ENCODE data around the gene ZNF189. TPM values are rescaled to one million over a fixed set of nuclear protein-coding genes. Genes with fewer than 3 reads are reported as not detected.
A peak's percentile ranks its signal among the peaks of the same experiment; 100 is the strongest.

Gene ZNF189
- total RNA-seq, 4 donors from 2014 or later: 9.7 to 42.8 (median 12.2) TPM

GRCh38 chr9:101445353-101446029 lies 46.8 kb downstream of the ZNF189 start:
- H3K27me3 ChIP-seq: no peaks in the 10 kb centered on the region
- H3K4me3 ChIP-seq: no peak overlapping the region
- no peaks in the 10 kb centered on the region for H3K36me3 ChIP-seq
- ATAC-seq: no peak
- in situ Hi-C loops (cut with MboI; ENCODE audit: low sequenced_read_pairs in 4 of 4): no loop called here
- no peak overlapping the region for H3K27ac ChIP-seq
- peaks cover 0 to 6% of the 10 kb centered on the region in 2 donors for H3K4me1 ChIP-seq
- no peaks in the 10 kb centered on the region for H3K9me3 ChIP-seq
- intact Hi-C loops (cut with DNase I; ENCODE audit: low total_unique reads): no loop called here
- DNase-seq: no peak
- TF ChIP-seq POLR2A (IDR thresholded peaks at IDR 0.05): no peak
- no peak for TF ChIP-seq CTCF (IDR thresholded peaks at IDR 0.05 in 4 of 5, conservative IDR thresholded peaks at IDR 0.05 in 1 of 5)

GRCh38 chr9:101446732-101447131 lies 48.1 kb downstream of the ZNF189 start:
- Histone ChIP-seq H3K36me3 (no peaks in the 10 kb centered on the region), H3K4me1 (peaks cover 0 to 6% of the 10 kb centered on the region in 2 donors), H3K4me3 (no peak overlapping the region), H3K27ac (no peak overlapping the region), H3K27me3 (no peaks in the 10 kb centered on the region), H3K9me3 (no peaks in the 10 kb centered on the region)
- ATAC-seq (no peak), DNase-seq (no peak)
- intact Hi-C loops (cut with DNase I; ENCODE audit: low total_unique reads) (no loop called here), in situ Hi-C loops (cut with MboI; ENCODE audit: low sequenced_read_pairs in 4 of 4) (no loop called here)
- TF ChIP-seq CTCF (IDR thresholded peaks at IDR 0.05 in 4 of 5, conservative IDR thresholded peaks at IDR 0.05 in 1 of 5): no peak
- no peak for TF ChIP-seq POLR2A (IDR thresholded peaks at IDR 0.05)

GRCh38 chr9:101448680-101449070 lies 50.0 kb downstream of the ZNF189 start:
- intact Hi-C loops (cut with DNase I; ENCODE audit: low total_unique reads): loop anchor here (1.0 to 2.0 kb wide), 2 partner anchors 48 to 85 kb away; partner anchors contain the start of gene RNF20
- ATAC-seq (no peak), DNase-seq (no peak)
- H3K27me3 ChIP-seq: no peaks in the 10 kb centered on the region
- H3K4me3 ChIP-seq: peak overlapping the region; percentile 58 to 79 (median 74)
- H3K9me3 ChIP-seq: no peaks in the 10 kb centered on the region
- H3K36me3 ChIP-seq: no peaks in the 10 kb centered on the region
- peak overlapping the region in 3 of 4 donors; percentile 73 to 80 (median 74) for H3K27ac ChIP-seq
- in situ Hi-C loops (cut with MboI; ENCODE audit: low sequenced_read_pairs in 4 of 4): no loop called here
- peaks cover 0 to 3% of the 10 kb centered on the region in 2 donors for H3K4me1 ChIP-seq
- TF ChIP-seq CTCF (IDR thresholded peaks at IDR 0.05 in 4 of 5, conservative IDR thresholded peaks at IDR 0.05 in 1 of 5) (no peak), POLR2A (IDR thresholded peaks at IDR 0.05) (no peak)

GRCh38 chr9:101449071-101449721 lies 50.5 kb downstream of the ZNF189 start:
- intact Hi-C loops (cut with DNase I; ENCODE audit: low total_unique reads) (loop anchor here (1.0 to 2.0 kb wide), 2 partner anchors 48 to 84 kb away; partner anchors contain the start of gene RNF20), in situ Hi-C loops (cut with MboI; ENCODE audit: low sequenced_read_pairs in 4 of 4) (no loop called here)
- Histone ChIP-seq H3K9me3 (no peaks in the 10 kb centered on the region), H3K27ac (peak overlapping the region; percentile 37 to 80 (median 74)), H3K27me3 (no peaks in the 10 kb centered on the region), H3K4me3 (peak overlapping the region; percentile 58 to 79 (median 74)), H3K4me1 (no peaks in the 10 kb centered on the region), H3K36me3 (no peaks in the 10 kb centered on the region)
- ATAC-seq: peak; percentile 91 to 97
- TF ChIP-seq CTCF (IDR thresholded peaks at IDR 0.05 in 4 of 5, conservative IDR thresholded peaks at IDR 0.05 in 1 of 5) (peak; percentile 42 to 76 (median 56)), POLR2A (IDR thresholded peaks at IDR 0.05) (no peak)
- DNase-seq: peak; percentile 29 to 63
